ENCODE results near the gene NOL11. TPM values are rescaled to one million over a fixed set of nuclear protein-coding genes. Genes with fewer than 3 reads are reported as not detected.

Gene NOL11
- total and polyA plus RNA-seq, 2 of the 4 experiments (the other 2 are of a cell fraction) = 26.2 to 58.3 TPM

DNA sequence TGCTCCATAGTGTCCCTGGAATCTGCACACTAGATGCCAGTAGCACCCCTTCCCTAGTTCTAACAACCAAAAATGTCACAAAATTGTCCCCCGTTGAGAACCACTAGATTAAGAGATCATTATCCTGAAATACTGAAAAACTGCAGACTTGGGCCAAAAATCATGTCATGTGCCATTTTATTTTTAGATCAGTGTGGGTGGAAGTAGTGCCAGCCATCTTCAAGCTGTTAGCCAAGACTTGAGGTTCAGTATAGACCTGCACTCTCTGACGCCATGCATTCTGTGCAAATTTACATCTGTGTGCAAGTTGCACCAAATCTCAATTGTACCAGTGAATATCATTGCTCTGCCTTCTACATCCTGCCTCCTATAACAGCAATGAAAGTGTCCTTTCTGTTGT lies 31.5 kb upstream of the NOL11 start:
- no peaks in the 10 kb centered on the region for H3K79me1 ChIP-seq (ENCODE audit: low read depth in 1 of 2, low read length in 2 of 2)
- H4K8ac ChIP-seq (ENCODE audit: low read depth in 2 of 2, low read length in 2 of 2) = no peak overlapping the region
- CTCF ChIA-PET = interaction anchor here (2.7 kb wide), 1 partner anchor 311 kb away, joined by 9 read pairs; no protein-coding TSS in a partner anchor
- POLR2A ChIA-PET (ENCODE audit: unreplicated experiment) = no interaction called here
- H3K4ac ChIP-seq (ENCODE audit: low read depth, low read length) = no peak overlapping the region
- H3K18ac ChIP-seq (ENCODE audit: low read depth, low read length) = no peak overlapping the region
- no peaks in the 10 kb centered on the region for H3K9me3 ChIP-seq (ENCODE audit: control insufficient read depth, insufficient read depth, low read length)
- no peak overlapping the region for H3K56ac ChIP-seq (ENCODE audit: extremely low read depth, insufficient read depth, low read length)
- no peaks in the 10 kb centered on the region for H4K20me1 ChIP-seq (ENCODE audit: insufficient read depth, low read length)
- no peak overlapping the region for H4K91ac ChIP-seq (ENCODE audit: insufficient read depth, low read depth, low read length)
- H2BK5ac ChIP-seq (ENCODE audit: low read depth, low read length, poor library complexity, severe bottlenecking) = no peak overlapping the region
- no peak overlapping the region for H2BK15ac ChIP-seq (ENCODE audit: low read depth, low read length)
- H3K27ac ChIP-seq (ENCODE audit: insufficient read depth, low read length) = no peak overlapping the region
- in situ Hi-C loops (cut with MboI; ENCODE audit: low sequenced_read_pairs) (loop anchor here (5.0 kb wide), 1 partner anchor 314 kb away; no protein-coding TSS in a partner anchor), intact Hi-C loops (cut with micrococcal nuclease) (loop anchor here (10.0 kb wide), 1 partner anchor 211 kb away; no protein-coding TSS in a partner anchor), dilution Hi-C loops (cut with HindIII; ENCODE audit: low sequenced_read_pairs, unreplicated experiment) (no loop called here)
- 0 out of 2 replicates have a peak, but pooled peaks cover 4% of the 10 kb centered on the region for H3K9me1 ChIP-seq (ENCODE audit: insufficient read depth, low read length)
- no peak overlapping the region for H2AK5ac ChIP-seq (ENCODE audit: low read depth, low read length)
- no peak overlapping the region for H3K23ac ChIP-seq (ENCODE audit: low read depth, low read length)
- H3K4me1 ChIP-seq (ENCODE audit: control insufficient read depth, insufficient read depth, low read length) = no peaks in the 10 kb centered on the region
- DNase-seq (no peak), ATAC-seq (ENCODE audit: low read depth) (no peak)
- H2AK9ac ChIP-seq (replicated peaks; ENCODE audit: low read depth, low read length, poor library complexity) = no peak overlapping the region
- BruUV-seq (replicated peaks) = no TSS peak
- no peak overlapping the region for H2BK120ac ChIP-seq (ENCODE audit: low read depth, low read length)
- H2AFZ ChIP-seq (replicated peaks; ENCODE audit: low read length, poor library complexity) = no peak overlapping the region
- H4K5ac ChIP-seq (ENCODE audit: low read depth, low read length) = no peak overlapping the region
- no CpG with 5 or more reads among the region's 2 CpGs for WGBS, 2 experiments (ENCODE audit: extremely low coverage in 2 of 2, insufficient read length in 1 of 2)
- no peak overlapping the region for H3K14ac ChIP-seq (replicated peaks; ENCODE audit: low read depth, low read length)
- no peak overlapping the region for H3K4me2 ChIP-seq (ENCODE audit: low read depth, low read length)
- no peaks in the 10 kb centered on the region; the same call in 1 of the 2 replicates for H3K36me3 ChIP-seq (ENCODE audit: control insufficient read depth, insufficient read depth, low read length)
- TF ChIP-seq ELK1 (IDR thresholded peaks at IDR 0.05; ENCODE audit: borderline replicate concordance, low read depth, low read length) = no peak
- TF ChIP-seq SMC3 (IDR thresholded peaks at IDR 0.05; ENCODE audit: low read depth, low read length) = no peak
- TF ChIP-seq CTCF (conservative IDR thresholded peaks at IDR 0.05; ENCODE audit: low read depth, low read length) = no peak
- TF ChIP-seq RCOR1 (IDR thresholded peaks at IDR 0.05; ENCODE audit: insufficient replicate concordance, low read length) = no peak
- TF ChIP-seq POLR2A (IDR thresholded peaks at IDR 0.05; ENCODE audit: low read depth, low read length) = no peak
- no peak for TF ChIP-seq RAD21 (IDR thresholded peaks at IDR 0.05; ENCODE audit: low read length)
- no peak overlapping the region for H3K4me3 ChIP-seq (ENCODE audit: insufficient read depth, low read depth, low read length)
- no peak overlapping the region for H3K9ac ChIP-seq (ENCODE audit: low read depth, low read length)
- no peaks in the 10 kb centered on the region for H3K27me3 ChIP-seq (ENCODE audit: control insufficient read depth, insufficient read depth, low read length)
- no peak overlapping the region for H2BK20ac ChIP-seq (ENCODE audit: low read depth, low read length)
